H9 (cell line): ENCODE data around the gene MPZL1. TPM values are rescaled to one million over a fixed set of nuclear protein-coding genes. Genes with fewer than 3 reads are reported as not detected.

Experiments used
- DNase-seq: peaks from one replicate; pipeline ENCODE4 v3.0.0-alpha.2; 2017
- H2AFZ ChIP-seq: one replicate; pipeline ENCODE4 v1.6.1; 2013; ENCODE audit warnings: mild to moderate bottlenecking, low read length, control low read depth, moderate library complexity
- H2AK5ac ChIP-seq: 2 replicates; pipeline ENCODE4 v1.6.1; 2013; ENCODE audit warnings: low read length, control low read depth, mixed read lengths; ENCODE audit not compliant: insufficient read length
- H2BK120ac ChIP-seq: one replicate; pipeline ENCODE4 v1.6.1; 2013; ENCODE audit warnings: low read depth, mild to moderate bottlenecking, low read length, control low read depth, inconsistent platforms; ENCODE audit not compliant: poor library complexity, severe bottlenecking
- H2BK12ac ChIP-seq: 2 replicates; pipeline ENCODE4 v1.6.1; 2013; ENCODE audit warnings: low read length, control low read depth, mixed read lengths, low read depth; ENCODE audit not compliant: insufficient read length
- H2BK15ac ChIP-seq: 2 replicates; pipeline ENCODE4 v1.6.1; 2013; ENCODE audit warnings: low read depth, low read length, control low read depth
- H2BK20ac ChIP-seq: one replicate; pipeline ENCODE4 v1.6.1; 2013; ENCODE audit warnings: low read depth, mild to moderate bottlenecking, low read length, control low read depth, inconsistent platforms; ENCODE audit not compliant: poor library complexity, severe bottlenecking
- H2BK5ac ChIP-seq: 2 replicates; pipeline ENCODE4 v1.6.1; 2013; ENCODE audit warnings: low read length, control low read depth, mixed read lengths; ENCODE audit not compliant: insufficient read length
- H3K14ac ChIP-seq: 2 replicates; pipeline ENCODE4 v1.6.1; 2013; ENCODE audit warnings: low read length, control low read depth; ENCODE audit not compliant: insufficient read depth
- H3K18ac ChIP-seq: 2 replicates; pipeline ENCODE4 v1.6.1; 2013; ENCODE audit warnings: low read depth, mild to moderate bottlenecking, mixed read lengths, low read length, control low read depth; ENCODE audit not compliant: insufficient read length
- H3K23ac ChIP-seq: 2 replicates; pipeline ENCODE4 v1.6.1; 2013; ENCODE audit warnings: low read length, control low read depth, mixed read lengths, low read depth; ENCODE audit not compliant: insufficient read length
- H3K23me2 ChIP-seq: 2 replicates; pipeline ENCODE4 v1.6.1; 2013; ENCODE audit warnings: low read depth, mild to moderate bottlenecking, mixed read lengths, low read length, control low read depth; ENCODE audit not compliant: insufficient read length, poor library complexity, severe bottlenecking
- H3K27ac ChIP-seq: 2 replicates; pipeline ENCODE4 v1.5.1; 2013; ENCODE audit warnings: low read length, control low read depth, mixed read lengths, low read depth; ENCODE audit not compliant: insufficient read length
- H3K27me3 ChIP-seq: 2 replicates; pipeline ENCODE4 v1.6.1; 2013; ENCODE audit warnings: low read length, control low read depth, inconsistent platforms; ENCODE audit not compliant: insufficient read depth
- H3K4ac ChIP-seq: 2 replicates; pipeline ENCODE4 v1.6.1; 2013; ENCODE audit warnings: low read depth, mild to moderate bottlenecking, control low read depth, inconsistent platforms, low read length, moderate library complexity
- H3K4me1 ChIP-seq: 2 replicates; pipeline ENCODE4 v1.6.1; 2013; ENCODE audit warnings: low read length, control low read depth, inconsistent platforms; ENCODE audit not compliant: insufficient read depth
- H3K4me2 ChIP-seq: 2 replicates; pipeline ENCODE4 v1.6.1; 2013; ENCODE audit warnings: low read length, control low read depth, mixed read lengths; ENCODE audit not compliant: insufficient read length, insufficient read depth
- H3K56ac ChIP-seq: 2 replicates; pipeline ENCODE4 v1.6.1; 2013; ENCODE audit warnings: low read depth, mild to moderate bottlenecking, mixed read lengths, low read length, control low read depth; ENCODE audit not compliant: insufficient read length
- H3K79me1 ChIP-seq: 2 replicates; pipeline ENCODE4 v1.6.1; 2013; ENCODE audit warnings: low read depth, mild to moderate bottlenecking, moderate library complexity, low read length, control low read depth, inconsistent platforms; ENCODE audit not compliant: insufficient read depth, poor library complexity, severe bottlenecking
- H3K79me2 ChIP-seq: 2 replicates; pipeline ENCODE4 v1.6.1; 2013; ENCODE audit warnings: low read length, control low read depth, inconsistent platforms; ENCODE audit not compliant: insufficient read depth
- H3K9ac ChIP-seq: 2 replicates; pipeline ENCODE4 v1.6.1; 2013; ENCODE audit warnings: low read length, control low read depth, mixed read lengths; ENCODE audit not compliant: insufficient read length; ENCODE audit errors: extremely low read depth
- H3K9me3 ChIP-seq: one replicate; pipeline ENCODE4 v1.6.1; 2013; ENCODE audit warnings: low read depth, low read length, inconsistent platforms; ENCODE audit not compliant: control insufficient read depth
- H3T11ph ChIP-seq: one replicate; pipeline ENCODE4 v1.6.1; 2013; ENCODE audit warnings: mild to moderate bottlenecking, low read length, control low read depth, inconsistent platforms
- H4K20me1 ChIP-seq: one replicate; pipeline ENCODE4 v1.6.1; 2013; ENCODE audit not compliant: control insufficient read depth, insufficient read length, insufficient read depth
- H4K5ac ChIP-seq: 2 replicates; pipeline ENCODE4 v1.6.1; 2013; ENCODE audit warnings: low read depth, mild to moderate bottlenecking, mixed read lengths, low read length, control low read depth; ENCODE audit not compliant: insufficient read length
- H4K8ac ChIP-seq: replicated peaks from 2 replicates; pipeline ENCODE4 v1.6.1; 2013; ENCODE audit warnings: low read length, control low read depth, mixed read lengths, low read depth; ENCODE audit not compliant: insufficient read length
- H4K91ac ChIP-seq: 2 replicates; pipeline ENCODE4 v1.6.1; 2013; ENCODE audit warnings: low read depth, mild to moderate bottlenecking, moderate library complexity, mixed read lengths, low read length, control low read depth; ENCODE audit not compliant: insufficient read length
- H3K27ac Mint-ChIP-seq, 3 experiments: 2 replicates in 2 of 3; 3 replicates in 1 of 3; pipeline ENCODE4 v1.8.0; 2020 to 2021; ENCODE audit warnings: mixed read lengths in 3 of 3, mild to moderate bottlenecking in 1 of 3, moderate library complexity in 1 of 3
- H3K27me3 Mint-ChIP-seq: 2 replicates; pipeline ENCODE4 v1.8.0; 2021; ENCODE audit warnings: low read depth, mild to moderate bottlenecking, moderate library complexity, mixed read lengths
- H3K36me3 Mint-ChIP-seq, 3 experiments: 2 replicates in 2 of 3; 3 replicates in 1 of 3; pipeline ENCODE4 v1.8.0; 2020 to 2021; ENCODE audit warnings: low read depth in 3 of 3, mixed read lengths in 3 of 3; ENCODE audit not compliant: insufficient read depth in 1 of 3
- H3K4me1 Mint-ChIP-seq, 2 experiments: 2 replicates each; pipeline ENCODE4 v1.8.0; 2020; ENCODE audit warnings: mixed read lengths in 2 of 2
- H3K4me3 Mint-ChIP-seq, 2 experiments: 2 replicates in 1 of 2; 3 replicates in 1 of 2; pipeline ENCODE4 v1.8.0; 2020 to 2021; ENCODE audit warnings: mild to moderate bottlenecking in 2 of 2, mixed read lengths in 2 of 2, moderate library complexity in 1 of 2
- H3K9me3 Mint-ChIP-seq, 2 experiments: 2 replicates in 1 of 2; 3 replicates in 1 of 2; pipeline ENCODE4 v1.8.0; 2020; ENCODE audit warnings: mild to moderate bottlenecking in 2 of 2, mixed read lengths in 2 of 2, moderate library complexity in 1 of 2
- CTCF ChIP-seq: fragments of 200-600 bp; sonication (generic); conservative IDR thresholded peaks from 3 replicates; pipeline ENCODE4 v1.8.0; 2021; ENCODE audit warnings: antibody characterized with exemption, mild to moderate bottlenecking
- WGBS: extraction: QIAGEN DNeasy Blood & Tissue Kit; methylation state at CpG from one replicate; pipeline ENCODE4 v1.1.7; 2013; ENCODE audit warnings: missing lambda C conversion rate, low lambda C conversion rate, mixed read lengths; ENCODE audit not compliant: insufficient read length; ENCODE audit errors: extremely low coverage; 5-methylcytosine and 5-hydroxymethylcytosine counted together
- total RNA-seq: library from RNA; stranded (reverse); gene quantifications from 2 replicates; pipeline ENCODE4 v1.2.1, GENCODE V29; 2021

The MPZL1 gene
- total RNA-seq, 1 experiment from 2014 or later, result 60.7 TPM

- H4K8ac ChIP-seq, result no peak overlapping the region
- H3K27ac ChIP-seq, result no peak overlapping the region
- H4K20me1 ChIP-seq, result no peaks in the 10 kb centered on the region
- Mint-ChIP-seq H3K36me3 (peaks cover 0 to 2% (median 0%) of the 10 kb centered on the region in 3 experiments; a peak in 2 of 7 replicates), H3K4me3 (no peak overlapping the region), H3K9me3 (peaks cover 2 to 7% of the 10 kb centered on the region in 2 experiments; a peak in 2 of 5 replicates), H3K4me1 (peaks cover 39 to 53% of the 10 kb centered on the region in 2 experiments), H3K27me3 (peaks cover 27% of the 10 kb centered on the region), H3K27ac (no peak overlapping the region)
- H4K91ac ChIP-seq, result no peak overlapping the region
- no peak overlapping the region for H2BK120ac ChIP-seq
- H3K23ac ChIP-seq, result no peak overlapping the region
- H3K79me1 ChIP-seq, result no peaks in the 10 kb centered on the region
- no peak overlapping the region for H2BK12ac ChIP-seq
- no peak overlapping the region for H2AFZ ChIP-seq
- no peaks in the 10 kb centered on the region for H3K79me2 ChIP-seq
- no peak overlapping the region for H2AK5ac ChIP-seq
- no peak overlapping the region for H4K5ac ChIP-seq
- H3K23me2 ChIP-seq, result peaks cover 5% of the 10 kb centered on the region
- no peaks in the 10 kb centered on the region for H3K9me3 ChIP-seq
- H2BK5ac ChIP-seq, result no peak overlapping the region
- no peak overlapping the region for H2BK20ac ChIP-seq
- no peak for TF ChIP-seq CTCF
- H3K4me1 ChIP-seq, result no peaks in the 10 kb centered on the region; the same call in 1 of the 2 replicates
- no peaks in the 10 kb centered on the region; the same call in 1 of the 2 replicates for H3K27me3 ChIP-seq
- H3K14ac ChIP-seq, result no peak overlapping the region
- H3K4ac ChIP-seq, result no peak overlapping the region
- no peak overlapping the region for H3K9ac ChIP-seq
- no peak for DNase-seq
- no peak overlapping the region for H2BK15ac ChIP-seq
- WGBS, result no CpG with 5 or more reads among the region's 3 CpGs
- no peak overlapping the region for H3K4me2 ChIP-seq
- no peak overlapping the region for H3K18ac ChIP-seq
- H3T11ph ChIP-seq, result no peak overlapping the region
- no peak overlapping the region for H3K56ac ChIP-seq
Observed at GRCh38 chr1:167711797-167712196, 10.0 kb upstream of the MPZL1 start.
